ENCODE measurements around the gene ATP5F1D.

The ATP5F1D gene

GRCh38 chr19:1234051-1234954 lies 7.2 kb upstream of the ATP5F1D start:
- Mint-ChIP-seq H3K27me3 (peaks cover 52% of the 10 kb centered on the region), H3K36me3 (peaks cover 2% of the 10 kb centered on the region), H3K4me3 (no peak overlapping the region), H3K27ac (no peak overlapping the region), H3K4me1 (peaks cover 10% of the 10 kb centered on the region), H3K9me3 (no peaks in the 10 kb centered on the region)
- CTCF ChIA-PET = interaction anchor here (1.0 kb wide), 1 partner anchor 10 kb away, joined by 3 read pairs; no protein-coding TSS in a partner anchor
- DNase-seq = no peak

- Mint-ChIP-seq H3K27ac (no peak overlapping the region), H3K27me3 (peaks cover 59% of the 10 kb centered on the region), H3K4me1 (peaks cover 12% of the 10 kb centered on the region), H3K36me3 (peaks cover 2% of the 10 kb centered on the region), H3K4me3 (no peak overlapping the region), H3K9me3 (no peaks in the 10 kb centered on the region)
- no peak for DNase-seq
- CTCF ChIA-PET = interaction anchor here (1.0 kb wide), 1 partner anchor 9 kb away, joined by 3 read pairs; no protein-coding TSS in a partner anchor
Observed at GRCh38 chr19:1234955-1235380, 6.6 kb upstream of the ATP5F1D start.

DNA sequence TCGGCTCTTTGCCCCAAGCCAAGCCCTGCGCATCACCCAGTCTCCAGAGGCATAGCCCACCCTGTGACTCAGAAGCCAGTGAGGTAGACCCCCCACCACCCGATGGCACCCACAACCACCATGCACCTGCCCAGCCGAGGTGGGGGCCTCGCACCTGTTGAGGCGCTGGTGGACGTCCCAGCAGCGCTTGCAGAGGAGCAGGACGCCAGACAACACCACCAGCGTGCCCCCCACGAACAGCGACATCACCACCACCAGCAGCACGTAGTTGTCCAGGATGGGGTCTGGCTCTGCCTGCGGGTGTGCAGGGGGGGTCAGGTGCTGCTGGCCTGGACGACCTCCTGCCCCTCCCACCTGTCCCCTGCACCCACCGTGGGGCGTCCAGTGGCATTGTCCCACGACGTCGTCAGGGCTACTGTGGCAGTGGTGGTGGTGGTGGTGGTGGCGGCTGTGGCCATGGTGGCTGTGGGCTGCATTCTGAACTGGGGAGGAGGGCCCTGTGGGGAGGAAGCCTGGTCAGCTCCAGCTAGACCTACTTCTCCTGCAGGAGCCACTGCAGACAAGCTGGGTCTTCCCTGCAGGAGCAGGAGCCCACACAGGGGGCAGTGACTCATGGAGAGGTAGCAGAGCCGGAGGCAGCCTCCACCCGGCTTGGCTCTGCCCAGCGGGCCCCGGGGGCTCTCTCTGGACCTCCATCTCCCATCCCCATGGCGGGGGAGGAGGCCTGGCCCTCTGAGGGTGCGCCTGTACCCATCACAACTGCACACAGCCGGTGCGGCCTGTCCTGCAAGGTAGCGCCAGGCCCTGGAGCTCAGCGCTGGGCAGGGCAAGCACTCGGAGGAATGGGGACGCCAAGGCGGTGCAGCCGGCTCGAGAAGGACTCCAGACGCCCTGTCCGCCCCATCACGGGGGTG lies 5.7 kb upstream of the ATP5F1D start:
- peaks cover 15% of the 10 kb centered on the region for H3K4me1 Mint-ChIP-seq
- H3K4me3 Mint-ChIP-seq = no peak overlapping the region
- DNase-seq = no peak
- no peaks in the 10 kb centered on the region for H3K9me3 Mint-ChIP-seq
- no peak overlapping the region for H3K27ac Mint-ChIP-seq
- CTCF ChIA-PET = no interaction called here
- H3K36me3 Mint-ChIP-seq = peaks cover 2% of the 10 kb centered on the region
- H3K27me3 Mint-ChIP-seq = peaks cover 60% of the 10 kb centered on the region

GRCh38 chr19:1236576-1236975 lies 5.0 kb upstream of the ATP5F1D start:
- H3K4me3 Mint-ChIP-seq = peak overlapping the region; percentile 31

GRCh38 chr19:1237027-1237659 lies 4.4 kb upstream of the ATP5F1D start:
- Mint-ChIP-seq H3K4me1 (peaks cover 23% of the 10 kb centered on the region), H3K9me3 (no peaks in the 10 kb centered on the region), H3K4me3 (peak overlapping the region; percentile 55), H3K36me3 (peaks cover 5% of the 10 kb centered on the region), H3K27me3 (peaks cover 64% of the 10 kb centered on the region), H3K27ac (no peak overlapping the region)
- CTCF ChIA-PET = interaction anchor here (0.6 kb wide), 1 partner anchor 25 kb away, joined by 3 read pairs; no protein-coding TSS in a partner anchor
- DNase-seq = no peak

More at GRCh38 chr19:1236576-1236975, 5.0 kb upstream of the ATP5F1D start:
- CTCF ChIA-PET = interaction anchor here (0.6 kb wide), 1 partner anchor 24 kb away, joined by 3 read pairs; no protein-coding TSS in a partner anchor
- no peaks in the 10 kb centered on the region for H3K9me3 Mint-ChIP-seq
- DNase-seq = no peak
- peaks cover 22% of the 10 kb centered on the region for H3K4me1 Mint-ChIP-seq
- peaks cover 64% of the 10 kb centered on the region for H3K27me3 Mint-ChIP-seq
- no peak overlapping the region for H3K27ac Mint-ChIP-seq
- H3K36me3 Mint-ChIP-seq = peaks cover 4% of the 10 kb centered on the region

GRCh38 chr19:1237754-1238368 lies 3.7 kb upstream of the ATP5F1D start, which contains the start of gene CBARP:
Gene CBARP (minus strand): TSS chr19:1238005. CDS start chr19:1236100, 1,905 bp downstream.
- CTCF ChIA-PET = interaction anchor here (0.8 to 1.3 kb wide), 3 partner anchors 22 to 237 kb away, joined by 3 to 4 read pairs (median 3); no protein-coding TSS in a partner anchor
- Mint-ChIP-seq H3K27me3 (peaks cover 64% of the 10 kb centered on the region), H3K9me3 (no peaks in the 10 kb centered on the region), H3K27ac (no peak within 1 kb of the TSS), H3K4me3 (peak within 1 kb of the TSS; percentile 71), H3K4me1 (peaks cover 30% of the 10 kb centered on the region), H3K36me3 (peaks cover 5% of the 10 kb centered on the region)
- peak; percentile 55 for DNase-seq

DNA sequence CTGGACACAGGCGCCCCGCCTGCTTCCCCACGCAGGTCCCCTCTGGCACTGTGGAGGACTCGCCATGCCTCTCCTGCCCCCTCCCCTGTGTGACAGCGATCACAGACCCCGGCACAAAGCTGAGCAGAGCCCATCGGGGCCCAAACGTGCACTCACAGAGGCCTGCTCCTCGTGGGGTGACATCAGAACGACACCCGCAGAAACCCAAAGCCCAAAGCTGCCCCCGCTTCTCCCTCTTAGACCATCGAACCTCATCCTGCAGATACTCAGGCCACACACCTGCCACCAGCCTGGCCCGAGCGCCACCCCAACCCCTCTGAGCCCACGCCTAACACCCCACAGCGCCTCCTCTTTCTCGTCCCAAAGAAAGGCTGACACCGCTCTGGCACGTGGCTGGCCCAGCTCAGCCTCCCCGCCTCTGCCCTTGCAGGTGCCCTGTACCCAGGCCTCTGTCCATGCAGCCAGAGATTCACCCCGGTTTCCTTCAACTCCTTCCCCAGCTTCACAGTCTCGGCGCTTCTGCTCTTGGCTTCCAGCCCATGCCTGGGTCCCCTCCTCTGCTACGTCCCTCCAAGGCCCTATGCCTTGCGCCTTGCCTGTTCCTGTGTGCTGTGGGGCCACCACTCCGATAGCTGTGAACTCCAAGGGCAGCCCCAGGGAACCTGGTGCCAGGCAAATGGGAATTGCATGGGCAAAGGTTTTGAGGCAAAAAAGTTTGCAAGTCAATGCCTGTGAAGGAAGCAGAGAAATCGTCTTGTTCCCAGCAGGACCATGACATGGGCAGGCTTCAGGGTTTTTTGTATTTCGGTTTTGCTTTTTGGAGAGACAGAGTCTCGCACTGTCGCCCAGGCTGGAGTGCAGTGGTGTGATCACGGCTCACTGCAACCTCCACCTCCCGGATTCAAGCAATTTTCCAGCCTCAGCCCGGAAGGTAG lies 2.9 kb upstream of the ATP5F1D start:
- no peaks in the 10 kb centered on the region for H3K9me3 Mint-ChIP-seq
- H3K27ac Mint-ChIP-seq = no peak overlapping the region
- H3K27me3 Mint-ChIP-seq = peaks cover 61% of the 10 kb centered on the region
- peak overlapping the region; percentile 71 for H3K4me3 Mint-ChIP-seq
- peaks cover 5% of the 10 kb centered on the region for H3K36me3 Mint-ChIP-seq
- CTCF ChIA-PET = interaction anchor here (0.8 to 1.3 kb wide), 3 partner anchors 23 to 237 kb away, joined by 3 to 4 read pairs (median 3); no protein-coding TSS in a partner anchor
- peaks cover 38% of the 10 kb centered on the region for H3K4me1 Mint-ChIP-seq
- DNase-seq = no peak

GRCh38 chr19:1239420-1239795 lies 2.1 kb upstream of the ATP5F1D start:
- peaks cover 55% of the 10 kb centered on the region for H3K27me3 Mint-ChIP-seq
- DNase-seq = no peak
- CTCF ChIA-PET = no interaction called here
- H3K36me3 Mint-ChIP-seq = peaks cover 5% of the 10 kb centered on the region
- H3K9me3 Mint-ChIP-seq = no peaks in the 10 kb centered on the region
- no peak overlapping the region for H3K27ac Mint-ChIP-seq
- peak overlapping the region; percentile 71 for H3K4me3 Mint-ChIP-seq
- peaks cover 39% of the 10 kb centered on the region for H3K4me1 Mint-ChIP-seq

GRCh38 chr19:1239796-1240737 lies 1.5 kb upstream of the ATP5F1D start:
- DNase-seq = peak; percentile 91
- Mint-ChIP-seq H3K4me1 (peaks cover 43% of the 10 kb centered on the region), H3K36me3 (peaks cover 7% of the 10 kb centered on the region), H3K27ac (peak overlapping the region; percentile 80), H3K9me3 (no peaks in the 10 kb centered on the region), H3K4me3 (peak overlapping the region; percentile 71), H3K27me3 (peaks cover 48% of the 10 kb centered on the region)
- CTCF ChIA-PET = interaction anchor here (0.8 to 7.7 kb wide), 8 partner anchors 26 to 317 kb away, joined by 3 to 295 read pairs (median 4); partner anchors contain the start of genes CIRBP, FAM174C and WDR18

DNA sequence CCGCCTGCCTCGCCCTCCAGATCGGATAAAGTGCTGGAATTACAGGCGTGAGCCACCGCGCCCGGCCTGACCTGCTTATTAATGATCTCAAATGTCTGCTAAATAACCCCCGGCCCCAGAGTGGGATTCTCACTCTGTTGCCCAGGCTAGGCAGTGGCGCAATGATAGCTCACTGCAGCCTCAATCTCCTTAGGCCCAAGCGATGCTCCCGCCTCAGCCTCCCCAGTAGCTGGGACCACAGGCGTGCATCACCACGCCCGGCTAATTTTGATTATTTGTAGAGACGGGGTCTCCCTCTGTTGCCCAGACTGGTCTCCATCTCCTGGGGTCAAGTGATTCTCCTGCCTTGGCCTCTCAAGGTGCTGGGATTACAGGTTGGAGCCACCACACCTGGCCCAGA lies 626 bp upstream of the ATP5F1D start:
- no peak for DNase-seq
- Mint-ChIP-seq H3K36me3 (peaks cover 7% of the 10 kb centered on the region), H3K27ac (peak overlapping the region; percentile 85), H3K4me3 (peak overlapping the region; percentile 78), H3K4me1 (peaks cover 43% of the 10 kb centered on the region), H3K9me3 (no peaks in the 10 kb centered on the region), H3K27me3 (peaks cover 40% of the 10 kb centered on the region)
- CTCF ChIA-PET = interaction anchor here (0.8 to 7.7 kb wide), 8 partner anchors 26 to 318 kb away, joined by 3 to 295 read pairs (median 4); partner anchors contain the start of genes CIRBP, FAM174C and WDR18

Measured in activated naive CD4-positive, alpha-beta T cell treated with anti-CD3 and anti-CD28 coated beads, Interleukin-2, amount 10 ng/mL, durations not matched to agents 7 days and 5 days (primary cell).